PC-3 (cell line): ENCODE measurements around the gene STH.

Experiments
- CTCF ChIP-seq: fragments of 300-600 bp; sonication (generic); conservative IDR thresholded peaks from 2 replicates; pipeline ENCODE4 v1.5.1; 2017; ENCODE audit warnings: antibody characterized with exemption, low read depth, mild to moderate bottlenecking, low read length
- EZH2phosphoT487 ChIP-seq: fragments of 300-600 bp; sonication (generic); IDR thresholded peaks from 2 replicates; pipeline ENCODE4 v1.6.1; 2018; ENCODE audit warnings: mild to moderate bottlenecking, antibody characterized with exemption, low read length, borderline replicate concordance

- TF ChIP-seq CTCF, result no peak
- TF ChIP-seq EZH2phosphoT487, result no peak
Measured at GRCh38 chr17:46042246-46042645, 43.2 kb downstream of the STH start.
